GM12801 (cell line): ENCODE data around the gene FANCI.

Experiments used
- CTCF ChIP-seq: IDR thresholded peaks from one replicate; pipeline ENCODE4 v1.5.1; 2011; ENCODE audit warnings: control low read depth; ENCODE audit not compliant: insufficient read length; ENCODE audit errors: extremely low read depth

FANCI gene

GRCh38 chr15:89330119-89330518, 86.3 kb downstream of the FANCI start:
- TF ChIP-seq CTCF, result no peak

- TF ChIP-seq CTCF, result no peak
Measured at GRCh38 chr15:89330881-89331595, 87.3 kb downstream of the FANCI start.

- no peak for TF ChIP-seq CTCF
Measured at GRCh38 chr15:89332446-89332845, 88.7 kb downstream of the FANCI start.

- TF ChIP-seq CTCF, result no peak
Measured at GRCh38 chr15:89333011-89333860, 89.5 kb downstream of the FANCI start.

GRCh38 chr15:89333959-89334509, 90.3 kb downstream of the FANCI start:
- TF ChIP-seq CTCF, result no peak

GRCh38 chr15:89334510-89335297, 90.9 kb downstream of the FANCI start, which contains the start of gene POLG:
Gene POLG (minus strand): TSS chr15:89334824. CDS start chr15:89333754, 1,070 bp downstream.
- no peak for TF ChIP-seq CTCF
